ENCODE results near the gene ZBTB24.
"Not testable (repeated sequence)": the region's sequence is repeated elsewhere in the genome, so short reads cannot be mapped to it uniquely, and the experiment has no call there.

The ZBTB24 gene

GRCh38 chr6:109482905-109483734 lies at the start of gene ZBTB24:
Gene ZBTB24 (minus strand): TSS chr6:109483219. CDS start chr6:109482026, 1,193 bp downstream.
- no peak for DNase-seq

GRCh38 chr6:109531446-109531845 lies 48.4 kb upstream of the ZBTB24 start:
- DNase-seq: no peak

GRCh38 chr6:109527989-109528388 lies 45.0 kb upstream of the ZBTB24 start:
- no peak for DNase-seq

- no peak for DNase-seq
Measured at GRCh38 chr6:109526905-109527628, 44.0 kb upstream of the ZBTB24 start.

- no peak for DNase-seq
Measured at GRCh38 chr6:109524129-109524528, 41.1 kb upstream of the ZBTB24 start.

- DNase-seq: no peak
Measured at GRCh38 chr6:109523478-109523877, 40.5 kb upstream of the ZBTB24 start.

- no peak for DNase-seq
Measured at GRCh38 chr6:109521080-109521479, 38.1 kb upstream of the ZBTB24 start.

- not testable (repeated sequence) for DNase-seq
Measured at GRCh38 chr6:109519647-109520046, 36.6 kb upstream of the ZBTB24 start.

GRCh38 chr6:109516929-109517328 lies 33.9 kb upstream of the ZBTB24 start:
- no peak for DNase-seq

- no peak for DNase-seq
Measured at GRCh38 chr6:109515781-109516409, 32.9 kb upstream of the ZBTB24 start.

- DNase-seq: no peak
Measured at GRCh38 chr6:109514946-109515345, 31.9 kb upstream of the ZBTB24 start.

- DNase-seq: no peak
Measured at GRCh38 chr6:109513571-109514071, 30.6 kb upstream of the ZBTB24 start.

GRCh38 chr6:109512271-109512817 lies 29.3 kb upstream of the ZBTB24 start:
- no peak for DNase-seq

GRCh38 chr6:109511832-109512231 lies 28.8 kb upstream of the ZBTB24 start:
- DNase-seq: no peak

- no peak for DNase-seq
Measured at GRCh38 chr6:109510358-109510757, 27.3 kb upstream of the ZBTB24 start.

- no peak for DNase-seq
Measured at GRCh38 chr6:109508166-109508860, 25.3 kb upstream of the ZBTB24 start.

- no peak for DNase-seq
Measured at GRCh38 chr6:109507490-109508072, 24.6 kb upstream of the ZBTB24 start.

GRCh38 chr6:109506841-109507240 lies 23.8 kb upstream of the ZBTB24 start:
- DNase-seq: no peak

GRCh38 chr6:109506314-109506713 lies 23.3 kb upstream of the ZBTB24 start:
- no peak for DNase-seq

- no peak for DNase-seq
Measured at GRCh38 chr6:109503327-109504224, 20.6 kb upstream of the ZBTB24 start.

GRCh38 chr6:109498936-109499335 lies 15.9 kb upstream of the ZBTB24 start:
- no peak for DNase-seq

Data from NCI-H1417 treated with DMSO at 0.1 percent for 48 hours (cell line).